Mesothelial cell of epicardium (in vitro differentiated cells): ENCODE measurements around the gene TIMM29. TPM values are rescaled to one million over a fixed set of nuclear protein-coding genes. Genes with fewer than 3 reads are reported as not detected.
A peak's percentile ranks its signal among the peaks of the same experiment; 100 is the strongest.

ENCODE experiments used
- DNase-seq, 2 experiments: peaks; one replicate each; pipeline ENCODE4 v3.0.0; 2021; ENCODE audit warnings: low spot score in 2 of 2; ENCODE audit not compliant: unreplicated experiment in 2 of 2
- H3K27ac Mint-ChIP-seq: 2 replicates; pipeline ENCODE4 v1.8.0; 2021; ENCODE audit warnings: mixed read lengths
- H3K27me3 Mint-ChIP-seq: 2 replicates; pipeline ENCODE4 v1.8.0; 2021; ENCODE audit warnings: low read depth, mixed read lengths
- H3K36me3 Mint-ChIP-seq: 2 replicates; pipeline ENCODE4 v1.8.0; 2021; ENCODE audit warnings: mixed read lengths
- H3K4me1 Mint-ChIP-seq: 2 replicates; pipeline ENCODE4 v1.8.0; 2021; ENCODE audit warnings: mixed read lengths
- H3K4me3 Mint-ChIP-seq: 2 replicates; pipeline ENCODE4 v1.8.0; 2021; ENCODE audit warnings: mild to moderate bottlenecking, moderate library complexity, mixed read lengths
- H3K9me3 Mint-ChIP-seq: 2 replicates; pipeline ENCODE4 v1.8.0; 2021; ENCODE audit warnings: mixed read lengths
- total RNA-seq: library from RNA; stranded (reverse); gene quantifications from 3 replicates; pipeline ENCODE4 v1.2.1, GENCODE V29; 2021
- TF ChIP-seq, protein P1 (sequence below): fragments of 200-600 bp; sonication (generic); IDR thresholded peaks from one replicate; pipeline ENCODE4 v1.5.0; 2021; ENCODE audit warnings: antibody characterized with exemption; ENCODE audit not compliant: unreplicated experiment

TIMM29 gene
- total RNA-seq, 1 donor from 2014 or later: 31.5 TPM

DNA sequence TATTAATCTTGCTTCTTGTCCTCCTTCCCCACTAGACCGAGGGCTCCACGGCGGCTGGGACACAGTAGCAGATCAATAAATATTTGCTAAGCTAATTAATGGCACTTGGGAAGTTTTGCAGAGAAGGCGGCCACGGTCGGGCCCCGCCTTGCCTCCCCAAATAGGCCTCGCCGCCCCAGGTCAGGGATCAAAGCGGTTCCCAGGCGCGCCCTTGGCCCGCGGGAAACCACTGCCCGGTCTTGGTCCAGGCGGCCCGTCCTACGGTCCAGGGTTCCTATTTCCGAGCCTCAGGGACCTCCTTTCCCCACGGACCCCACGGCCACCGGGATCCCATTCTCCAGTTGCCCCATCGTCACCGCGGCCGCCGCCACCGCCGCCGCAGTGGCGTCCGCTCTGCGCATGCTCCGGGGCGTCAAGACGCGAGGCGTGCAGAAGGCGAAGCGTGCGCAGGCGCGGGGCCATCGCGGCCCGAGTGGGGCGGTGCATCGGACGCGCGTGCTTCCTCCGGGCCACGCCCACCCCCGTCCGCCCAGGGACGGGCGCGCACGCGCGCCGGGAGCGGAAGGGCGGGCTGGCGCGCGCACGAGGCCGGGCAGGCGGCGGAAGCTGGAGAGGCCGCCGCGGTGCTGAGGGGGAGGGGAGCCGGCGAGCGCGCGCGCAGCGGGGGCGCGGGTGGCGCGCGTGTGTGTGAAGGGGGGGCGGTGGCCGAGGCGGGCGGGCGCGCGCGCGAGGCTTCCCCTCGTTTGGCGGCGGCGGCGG, 31.9 kb downstream of the TIMM29 start, which contains the start of gene SMARCA4:
TSS of gene SMARCA4 (plus strand) at position 717 of the 759 bp plus-strand sequence. CDS start 23,122 bp downstream, outside the sequence.
- Mint-ChIP-seq H3K4me1 (peaks cover 23% of the 10 kb centered on the region), H3K9me3 (no peaks in the 10 kb centered on the region), H3K27me3 (no peaks in the 10 kb centered on the region), H3K27ac (peak within 1 kb of the TSS; percentile 98), H3K36me3 (no peaks in the 10 kb centered on the region), H3K4me3 (peak within 1 kb of the TSS; percentile 89)
- DNase-seq: peak; percentile 99 to 100
- TF ChIP-seq, protein P1, sequence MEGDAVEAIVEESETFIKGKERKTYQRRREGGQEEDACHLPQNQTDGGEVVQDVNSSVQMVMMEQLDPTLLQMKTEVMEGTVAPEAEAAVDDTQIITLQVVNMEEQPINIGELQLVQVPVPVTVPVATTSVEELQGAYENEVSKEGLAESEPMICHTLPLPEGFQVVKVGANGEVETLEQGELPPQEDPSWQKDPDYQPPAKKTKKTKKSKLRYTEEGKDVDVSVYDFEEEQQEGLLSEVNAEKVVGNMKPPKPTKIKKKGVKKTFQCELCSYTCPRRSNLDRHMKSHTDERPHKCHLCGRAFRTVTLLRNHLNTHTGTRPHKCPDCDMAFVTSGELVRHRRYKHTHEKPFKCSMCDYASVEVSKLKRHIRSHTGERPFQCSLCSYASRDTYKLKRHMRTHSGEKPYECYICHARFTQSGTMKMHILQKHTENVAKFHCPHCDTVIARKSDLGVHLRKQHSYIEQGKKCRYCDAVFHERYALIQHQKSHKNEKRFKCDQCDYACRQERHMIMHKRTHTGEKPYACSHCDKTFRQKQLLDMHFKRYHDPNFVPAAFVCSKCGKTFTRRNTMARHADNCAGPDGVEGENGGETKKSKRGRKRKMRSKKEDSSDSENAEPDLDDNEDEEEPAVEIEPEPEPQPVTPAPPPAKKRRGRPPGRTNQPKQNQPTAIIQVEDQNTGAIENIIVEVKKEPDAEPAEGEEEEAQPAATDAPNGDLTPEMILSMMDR: no peak

DNA sequence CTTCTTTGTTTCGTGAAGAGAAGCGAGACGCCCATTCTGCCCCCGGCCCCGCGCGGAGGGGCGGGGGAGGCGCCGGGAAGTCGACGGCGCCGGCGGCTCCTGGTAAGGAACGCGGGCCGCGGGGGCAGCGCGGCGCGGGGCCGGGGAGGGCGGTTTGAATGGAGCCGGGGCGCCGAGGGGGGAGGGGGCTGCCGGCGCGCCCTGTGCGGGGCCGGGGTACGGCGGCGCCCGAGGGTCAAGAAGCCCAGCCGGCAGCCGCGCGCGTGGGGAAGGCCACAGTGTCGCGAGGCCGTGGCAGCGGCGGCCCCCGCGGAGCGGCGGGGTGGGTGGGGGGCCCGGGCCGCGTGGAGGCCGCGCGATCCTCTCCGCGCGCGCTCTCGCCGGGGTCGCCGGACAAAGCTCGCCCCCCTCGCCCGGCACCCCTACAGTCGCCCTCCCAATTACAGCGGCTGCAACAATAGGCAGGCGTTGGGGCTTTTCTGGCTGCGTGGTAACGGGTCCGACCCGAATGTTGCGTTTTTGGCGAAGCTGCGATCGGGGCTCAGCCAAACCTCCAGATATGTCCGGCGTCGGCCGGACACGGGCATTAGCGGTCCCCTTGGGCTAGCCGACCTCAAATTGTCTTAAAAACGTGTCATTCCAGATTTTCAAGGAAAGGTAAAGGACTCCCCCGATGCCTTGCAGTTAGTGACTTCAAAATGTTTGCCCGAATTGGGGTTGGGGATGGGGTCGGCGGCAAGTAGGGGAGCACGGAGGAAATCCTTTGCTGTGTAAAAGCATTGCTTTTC, 32.7 kb downstream of the TIMM29 start:
- H3K36me3 Mint-ChIP-seq: peaks cover 2% of the 10 kb centered on the region
- no peaks in the 10 kb centered on the region for H3K9me3 Mint-ChIP-seq
- peaks cover 26% of the 10 kb centered on the region for H3K4me1 Mint-ChIP-seq
- DNase-seq: no peak
- peak overlapping the region; percentile 98 for H3K27ac Mint-ChIP-seq
- H3K27me3 Mint-ChIP-seq: no peaks in the 10 kb centered on the region
- TF ChIP-seq, protein P1: no peak
- H3K4me3 Mint-ChIP-seq: peak overlapping the region; percentile 89

DNA sequence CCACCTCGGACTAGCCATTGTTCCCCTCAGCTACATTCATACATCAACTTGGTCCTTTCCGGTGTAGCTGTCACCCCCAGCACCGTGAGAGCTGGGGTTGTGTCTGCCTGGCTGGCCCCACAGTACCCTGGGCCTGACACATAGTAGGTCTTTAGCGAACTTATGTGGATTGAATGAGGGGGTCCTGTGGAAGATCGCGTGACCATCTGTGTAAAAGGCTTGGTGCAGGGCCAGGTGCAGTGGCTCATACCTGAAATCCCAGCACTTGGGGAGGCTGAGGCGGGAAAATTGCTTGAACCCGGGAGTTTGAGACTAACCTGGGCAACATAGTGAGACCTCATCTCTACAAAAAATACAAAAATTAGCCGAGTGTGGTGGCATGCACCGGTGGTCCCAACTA, 34.3 kb downstream of the TIMM29 start:
- Mint-ChIP-seq H3K36me3 (peaks cover 2% of the 10 kb centered on the region), H3K27ac (peak overlapping the region; percentile 98), H3K27me3 (no peaks in the 10 kb centered on the region), H3K4me1 (peaks cover 29% of the 10 kb centered on the region), H3K9me3 (no peaks in the 10 kb centered on the region), H3K4me3 (peak overlapping the region; percentile 89)
- TF ChIP-seq, protein P1: no peak
- DNase-seq: no peak

DNA sequence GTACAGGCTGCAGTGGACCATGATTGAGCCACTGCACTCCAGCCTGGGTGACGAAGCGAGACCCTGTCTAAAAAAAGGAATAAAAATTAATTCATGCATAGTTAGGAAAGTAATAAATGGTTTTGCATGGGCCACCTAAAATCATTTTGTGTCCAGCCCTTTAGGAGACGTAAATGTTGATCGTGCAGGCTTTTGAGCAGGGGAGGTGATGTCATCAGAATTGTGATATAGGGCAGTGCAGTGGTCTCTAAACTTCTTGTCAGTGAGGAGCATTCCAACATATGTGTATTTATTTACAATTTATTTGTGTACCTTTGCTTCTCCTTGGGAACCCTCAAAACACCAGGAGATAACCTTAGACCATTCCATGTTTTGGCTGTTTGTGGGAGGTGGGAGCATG, 35.3 kb downstream of the TIMM29 start:
- H3K9me3 Mint-ChIP-seq: no peaks in the 10 kb centered on the region
- peaks cover 2% of the 10 kb centered on the region for H3K36me3 Mint-ChIP-seq
- TF ChIP-seq, protein P1: no peak
- peak overlapping the region; percentile 11 for H3K27ac Mint-ChIP-seq
- H3K4me1 Mint-ChIP-seq: peaks cover 35% of the 10 kb centered on the region
- DNase-seq: no peak
- H3K4me3 Mint-ChIP-seq: peak overlapping the region; percentile 47
- no peaks in the 10 kb centered on the region for H3K27me3 Mint-ChIP-seq

DNA sequence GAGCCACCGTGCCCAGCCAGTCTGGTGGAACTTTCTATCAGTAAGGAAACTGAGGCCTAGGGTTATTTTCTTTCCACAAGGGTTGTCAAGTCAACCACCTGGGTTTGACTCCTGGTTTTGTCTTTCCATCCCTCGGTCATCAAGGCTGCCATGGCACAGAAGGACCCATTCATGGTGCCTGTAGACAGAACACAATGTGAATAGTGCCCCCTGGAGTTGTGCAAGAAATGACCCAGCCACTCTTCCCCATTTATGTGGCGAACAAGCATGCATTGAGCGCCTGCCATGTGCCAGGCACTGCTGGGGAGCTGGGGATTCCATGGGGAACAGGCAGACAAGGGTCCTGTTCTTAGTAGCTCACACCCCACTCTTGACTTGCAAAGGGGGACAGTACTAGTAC, 36.3 kb downstream of the TIMM29 start:
- no peaks in the 10 kb centered on the region for H3K27me3 Mint-ChIP-seq
- peak overlapping the region; percentile 21 for H3K27ac Mint-ChIP-seq
- TF ChIP-seq, protein P1: peak; percentile 13
- H3K36me3 Mint-ChIP-seq: peaks cover 2% of the 10 kb centered on the region
- no peak overlapping the region for H3K4me3 Mint-ChIP-seq
- no peaks in the 10 kb centered on the region for H3K9me3 Mint-ChIP-seq
- H3K4me1 Mint-ChIP-seq: peaks cover 32% of the 10 kb centered on the region
- DNase-seq: no peak
